ENCODE measurements around the gene RFT1. TPM values are rescaled to one million over a fixed set of nuclear protein-coding genes. Genes with fewer than 3 reads are reported as not detected.

The RFT1 gene
- polyA plus RNA-seq, 1 donor (not counting 4 experiments of a cell fraction or from before 2014, with no cell fraction given) = 34.4 TPM

DNA sequence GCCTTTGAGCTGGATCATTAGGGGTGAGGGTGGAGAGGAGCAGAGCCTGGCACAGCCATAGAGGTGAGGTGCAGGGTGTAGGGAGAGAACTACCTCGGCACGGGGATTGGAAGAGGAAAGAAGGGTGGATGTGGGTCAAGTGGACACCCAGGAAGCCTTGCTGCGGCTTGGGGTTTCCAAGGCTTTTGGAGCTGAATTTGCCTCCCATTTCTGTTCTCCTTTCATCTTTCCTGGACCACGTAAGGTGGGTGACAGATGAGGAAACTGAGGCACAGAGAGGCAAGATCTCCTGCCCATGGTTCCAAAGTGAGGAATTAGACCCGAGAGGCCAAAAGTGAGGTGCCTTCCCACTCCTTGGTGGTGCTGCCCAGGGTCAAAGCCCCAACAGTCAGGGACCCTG is 48.9 kb downstream of the RFT1 start:
- Histone ChIP-seq H3K9me3 (ENCODE audit: control insufficient read depth, low read depth, low read length) (no peaks in the 10 kb centered on the region), H3K27me3 (ENCODE audit: control insufficient read depth, extremely low read depth, insufficient read depth, low read length) (no peaks in the 10 kb centered on the region), H3K79me2 (ENCODE audit: control insufficient read depth, insufficient read depth, low read length) (no peaks in the 10 kb centered on the region), H3K9ac (ENCODE audit: control insufficient read depth, extremely low read depth, insufficient read depth, low read length) (no peak overlapping the region), H4K20me1 (ENCODE audit: control insufficient read depth, extremely low read depth, insufficient read depth, low read length) (no peaks in the 10 kb centered on the region), H3K4me2 (ENCODE audit: control insufficient read depth, extremely low read depth, insufficient read depth, low read depth, low read length) (no peak overlapping the region), H3K36me3 (ENCODE audit: control insufficient read depth in 2 of 2, extremely low read depth in 1 of 2, insufficient read depth in 2 of 2, low read length in 2 of 2) (no peaks in the 10 kb centered on the region), H3K4me3 (ENCODE audit: control insufficient read depth in 2 of 3, extremely low read depth in 1 of 3, insufficient read depth in 2 of 3, low read depth in 1 of 3, low read length in 3 of 3) (no peak overlapping the region), H2AFZ (ENCODE audit: control insufficient read depth, low read length) (no peak overlapping the region), H3K4me1 (ENCODE audit: control insufficient read depth, extremely low read depth, insufficient read depth, low read length) (no peaks in the 10 kb centered on the region), H3K27ac (ENCODE audit: control insufficient read depth, insufficient read depth, low read length) (no peak overlapping the region), H3K9me1 (ENCODE audit: control insufficient read depth, extremely low read depth, insufficient read depth, low read length) (no peaks in the 10 kb centered on the region)
- FAIRE-seq = no peak
- dilution Hi-C loops (cut with MboI; ENCODE audit: extremely low pct_ligation_motif_present, low sequenced_read_pairs) = no loop called here
- TF ChIP-seq, protein P1, sequence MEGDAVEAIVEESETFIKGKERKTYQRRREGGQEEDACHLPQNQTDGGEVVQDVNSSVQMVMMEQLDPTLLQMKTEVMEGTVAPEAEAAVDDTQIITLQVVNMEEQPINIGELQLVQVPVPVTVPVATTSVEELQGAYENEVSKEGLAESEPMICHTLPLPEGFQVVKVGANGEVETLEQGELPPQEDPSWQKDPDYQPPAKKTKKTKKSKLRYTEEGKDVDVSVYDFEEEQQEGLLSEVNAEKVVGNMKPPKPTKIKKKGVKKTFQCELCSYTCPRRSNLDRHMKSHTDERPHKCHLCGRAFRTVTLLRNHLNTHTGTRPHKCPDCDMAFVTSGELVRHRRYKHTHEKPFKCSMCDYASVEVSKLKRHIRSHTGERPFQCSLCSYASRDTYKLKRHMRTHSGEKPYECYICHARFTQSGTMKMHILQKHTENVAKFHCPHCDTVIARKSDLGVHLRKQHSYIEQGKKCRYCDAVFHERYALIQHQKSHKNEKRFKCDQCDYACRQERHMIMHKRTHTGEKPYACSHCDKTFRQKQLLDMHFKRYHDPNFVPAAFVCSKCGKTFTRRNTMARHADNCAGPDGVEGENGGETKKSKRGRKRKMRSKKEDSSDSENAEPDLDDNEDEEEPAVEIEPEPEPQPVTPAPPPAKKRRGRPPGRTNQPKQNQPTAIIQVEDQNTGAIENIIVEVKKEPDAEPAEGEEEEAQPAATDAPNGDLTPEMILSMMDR (optimal IDR thresholded peaks at IDR 0.05 in 1 of 3, IDR thresholded peaks at IDR 0.05 in 1 of 3, conservative IDR thresholded peaks at IDR 0.05 in 1 of 3; ENCODE audit: extremely low read depth in 1 of 3, insufficient read depth in 2 of 3, low read length in 3 of 3) = no peak
- DNase-seq (ENCODE audit: low read depth, low spot score) = no peak

DNA sequence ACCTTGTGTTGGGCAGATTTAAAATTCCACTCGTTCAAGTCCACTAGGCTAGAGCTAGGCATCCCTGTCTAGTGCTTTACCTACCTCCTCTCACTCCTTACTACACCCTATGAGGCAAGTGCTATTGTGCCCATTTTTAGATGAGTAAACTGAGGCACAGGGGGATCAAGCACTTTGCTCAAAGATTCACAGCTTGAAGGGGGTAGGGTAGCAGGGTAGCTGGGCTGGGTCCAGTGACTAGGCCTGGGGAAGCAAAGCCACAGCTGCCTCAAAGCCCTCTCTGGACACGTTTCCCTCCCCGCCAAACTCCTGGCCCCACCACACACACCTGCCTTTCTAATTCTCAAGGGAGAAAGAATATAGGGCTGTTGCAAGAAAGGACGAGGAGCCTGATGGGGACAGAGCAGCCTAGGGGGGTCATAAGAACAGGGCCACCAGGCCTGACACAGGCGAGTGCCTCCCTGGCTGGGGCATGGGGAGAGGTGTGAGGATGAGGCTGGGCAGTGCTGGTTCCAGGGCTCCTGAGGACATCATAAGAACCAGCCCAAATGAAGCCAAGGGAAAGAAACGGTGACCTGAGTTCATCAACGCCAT is 49.5 kb downstream of the RFT1 start:
- Histone ChIP-seq H3K79me2 (ENCODE audit: control insufficient read depth, insufficient read depth, low read length) (no peaks in the 10 kb centered on the region), H2AFZ (ENCODE audit: control insufficient read depth, low read length) (no peak overlapping the region), H3K36me3 (ENCODE audit: control insufficient read depth in 2 of 2, extremely low read depth in 1 of 2, insufficient read depth in 2 of 2, low read length in 2 of 2) (no peaks in the 10 kb centered on the region), H3K27me3 (ENCODE audit: control insufficient read depth, extremely low read depth, insufficient read depth, low read length) (no peaks in the 10 kb centered on the region), H3K4me3 (ENCODE audit: control insufficient read depth in 2 of 3, extremely low read depth in 1 of 3, insufficient read depth in 2 of 3, low read depth in 1 of 3, low read length in 3 of 3) (no peak overlapping the region), H3K27ac (ENCODE audit: control insufficient read depth, insufficient read depth, low read length) (no peak overlapping the region), H3K9ac (ENCODE audit: control insufficient read depth, extremely low read depth, insufficient read depth, low read length) (no peak overlapping the region), H3K9me1 (ENCODE audit: control insufficient read depth, extremely low read depth, insufficient read depth, low read length) (no peaks in the 10 kb centered on the region), H3K4me2 (ENCODE audit: control insufficient read depth, extremely low read depth, insufficient read depth, low read depth, low read length) (no peak overlapping the region), H3K4me1 (ENCODE audit: control insufficient read depth, extremely low read depth, insufficient read depth, low read length) (no peaks in the 10 kb centered on the region), H4K20me1 (ENCODE audit: control insufficient read depth, extremely low read depth, insufficient read depth, low read length) (no peaks in the 10 kb centered on the region), H3K9me3 (ENCODE audit: control insufficient read depth, low read depth, low read length) (no peaks in the 10 kb centered on the region)
- TF ChIP-seq, protein P1 (optimal IDR thresholded peaks at IDR 0.05 in 1 of 3, IDR thresholded peaks at IDR 0.05 in 1 of 3, conservative IDR thresholded peaks at IDR 0.05 in 1 of 3; ENCODE audit: extremely low read depth in 1 of 3, insufficient read depth in 2 of 3, low read length in 3 of 3) = no peak
- TF ChIP-seq EZH2 (IDR thresholded peaks at IDR 0.05; ENCODE audit: low read length) = no peak
- FAIRE-seq (no peak), DNase-seq (ENCODE audit: low read depth, low spot score) (no peak)
- dilution Hi-C loops (cut with MboI; ENCODE audit: extremely low pct_ligation_motif_present, low sequenced_read_pairs) = no loop called here

Data from keratinocyte (primary cell).